ENCODE measurements around the gene ADAMTS17. TPM values are rescaled to one million over a fixed set of nuclear protein-coding genes. Genes with fewer than 3 reads are reported as not detected.

Gene ADAMTS17
- total RNA-seq, 4 donors from 2014 or later: 7.2 to 15.1 (median 8.9) TPM

DNA sequence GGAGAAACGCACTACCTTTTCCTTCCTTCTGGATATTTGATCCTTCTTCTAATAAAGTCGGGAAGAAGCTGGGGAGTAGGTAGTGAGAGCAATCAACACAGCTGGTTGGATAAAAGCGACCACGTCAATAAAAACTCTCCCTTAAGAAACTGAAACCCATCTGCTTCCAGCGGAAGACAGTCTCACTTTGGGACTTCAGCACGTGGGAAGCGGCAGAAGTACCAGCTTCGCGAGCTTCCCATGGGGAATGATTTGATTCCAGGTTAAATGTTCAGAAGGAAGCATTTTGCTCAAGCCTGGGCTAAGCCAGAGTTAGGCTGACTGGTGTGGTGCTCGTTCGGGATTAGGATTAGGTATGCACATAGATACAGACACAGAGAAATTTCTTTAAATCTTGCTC is 346.2 kb downstream of the ADAMTS17 start:
- TF ChIP-seq, protein P1, sequence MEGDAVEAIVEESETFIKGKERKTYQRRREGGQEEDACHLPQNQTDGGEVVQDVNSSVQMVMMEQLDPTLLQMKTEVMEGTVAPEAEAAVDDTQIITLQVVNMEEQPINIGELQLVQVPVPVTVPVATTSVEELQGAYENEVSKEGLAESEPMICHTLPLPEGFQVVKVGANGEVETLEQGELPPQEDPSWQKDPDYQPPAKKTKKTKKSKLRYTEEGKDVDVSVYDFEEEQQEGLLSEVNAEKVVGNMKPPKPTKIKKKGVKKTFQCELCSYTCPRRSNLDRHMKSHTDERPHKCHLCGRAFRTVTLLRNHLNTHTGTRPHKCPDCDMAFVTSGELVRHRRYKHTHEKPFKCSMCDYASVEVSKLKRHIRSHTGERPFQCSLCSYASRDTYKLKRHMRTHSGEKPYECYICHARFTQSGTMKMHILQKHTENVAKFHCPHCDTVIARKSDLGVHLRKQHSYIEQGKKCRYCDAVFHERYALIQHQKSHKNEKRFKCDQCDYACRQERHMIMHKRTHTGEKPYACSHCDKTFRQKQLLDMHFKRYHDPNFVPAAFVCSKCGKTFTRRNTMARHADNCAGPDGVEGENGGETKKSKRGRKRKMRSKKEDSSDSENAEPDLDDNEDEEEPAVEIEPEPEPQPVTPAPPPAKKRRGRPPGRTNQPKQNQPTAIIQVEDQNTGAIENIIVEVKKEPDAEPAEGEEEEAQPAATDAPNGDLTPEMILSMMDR (IDR thresholded peaks at IDR 0.05): no peak
- TF ChIP-seq POLR2A (IDR thresholded peaks at IDR 0.05): no peak
- no peaks in the 10 kb centered on the region for H3K9me3 ChIP-seq
- no peaks in the 10 kb centered on the region for H3K4me1 ChIP-seq
- DNase-seq: no peak
- no peak overlapping the region for H3K27ac ChIP-seq
- no peak overlapping the region for H3K4me3 ChIP-seq
- H3K36me3 ChIP-seq: no peaks in the 10 kb centered on the region
- H3K27me3 ChIP-seq: no peaks in the 10 kb centered on the region

GRCh38 chr15:99994849-99995248 is 346.9 kb downstream of the ADAMTS17 start:
- no peak for TF ChIP-seq POLR2A (IDR thresholded peaks at IDR 0.05)
- TF ChIP-seq, protein P1 (IDR thresholded peaks at IDR 0.05): no peak
- H3K4me1 ChIP-seq: no peaks in the 10 kb centered on the region
- H3K27me3 ChIP-seq: no peaks in the 10 kb centered on the region
- H3K4me3 ChIP-seq: no peak overlapping the region
- H3K27ac ChIP-seq: no peak overlapping the region
- DNase-seq: peak in 1 of 3 donors; percentile 20
- no peaks in the 10 kb centered on the region for H3K9me3 ChIP-seq
- no peaks in the 10 kb centered on the region for H3K36me3 ChIP-seq

DNA sequence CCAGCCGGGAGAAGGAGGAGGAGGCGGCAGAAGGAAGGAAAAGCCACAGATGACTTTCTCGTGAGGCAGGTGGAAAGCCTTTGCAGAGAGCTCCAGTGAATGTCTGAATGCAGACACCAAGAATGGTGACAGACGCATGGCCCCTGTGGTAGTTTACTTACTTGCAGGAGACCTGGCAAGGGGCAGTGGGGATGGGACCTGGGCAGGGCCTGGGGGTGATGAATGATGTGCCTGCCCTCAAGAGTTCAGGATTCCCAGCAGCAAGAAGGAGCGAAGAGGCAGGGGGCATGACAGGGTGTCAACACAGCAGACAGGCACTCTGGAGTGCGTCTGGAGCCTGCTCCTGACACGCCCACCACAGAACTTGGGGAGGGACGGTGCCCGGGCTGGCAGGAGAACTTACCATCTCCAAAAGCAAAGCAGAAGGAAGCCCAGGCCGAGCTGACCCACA is 348.1 kb downstream of the ADAMTS17 start:
- no peaks in the 10 kb centered on the region for H3K27me3 ChIP-seq
- DNase-seq: peak in 1 of 3 donors; percentile 47
- no peak overlapping the region for H3K27ac ChIP-seq
- TF ChIP-seq POLR2A (IDR thresholded peaks at IDR 0.05): no peak
- H3K9me3 ChIP-seq: no peaks in the 10 kb centered on the region
- no peak overlapping the region for H3K4me3 ChIP-seq
- H3K36me3 ChIP-seq: no peaks in the 10 kb centered on the region
- no peaks in the 10 kb centered on the region for H3K4me1 ChIP-seq

DNA sequence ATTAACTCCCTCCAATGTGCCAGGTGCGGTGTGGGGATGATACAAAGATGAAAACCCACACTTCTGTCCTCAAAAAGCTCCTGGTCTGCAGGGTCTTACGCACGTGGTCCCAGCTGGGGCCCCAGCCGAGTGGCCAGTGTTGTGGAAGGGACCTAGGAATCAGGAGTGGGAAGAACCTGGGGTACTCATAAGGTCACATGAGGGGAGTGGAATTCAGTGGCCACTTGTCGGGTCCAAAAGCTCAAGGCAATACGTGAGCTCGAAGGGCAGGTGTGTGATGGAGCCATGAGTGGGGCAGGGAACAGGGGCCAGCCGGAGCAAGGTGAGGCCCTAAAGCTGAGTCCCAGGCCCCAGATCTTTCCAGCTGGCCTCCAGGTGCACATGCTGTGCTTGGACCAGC is 348.5 kb downstream of the ADAMTS17 start:
- Histone ChIP-seq H3K4me1 (no peaks in the 10 kb centered on the region), H3K9me3 (no peaks in the 10 kb centered on the region), H3K27me3 (no peaks in the 10 kb centered on the region), H3K4me3 (no peak overlapping the region), H3K36me3 (no peaks in the 10 kb centered on the region), H3K27ac (no peak overlapping the region)
- TF ChIP-seq, protein P1 (IDR thresholded peaks at IDR 0.05): no peak
- no peak for TF ChIP-seq POLR2A (IDR thresholded peaks at IDR 0.05)
- DNase-seq: peak in 1 of 3 donors; percentile 15

DNA sequence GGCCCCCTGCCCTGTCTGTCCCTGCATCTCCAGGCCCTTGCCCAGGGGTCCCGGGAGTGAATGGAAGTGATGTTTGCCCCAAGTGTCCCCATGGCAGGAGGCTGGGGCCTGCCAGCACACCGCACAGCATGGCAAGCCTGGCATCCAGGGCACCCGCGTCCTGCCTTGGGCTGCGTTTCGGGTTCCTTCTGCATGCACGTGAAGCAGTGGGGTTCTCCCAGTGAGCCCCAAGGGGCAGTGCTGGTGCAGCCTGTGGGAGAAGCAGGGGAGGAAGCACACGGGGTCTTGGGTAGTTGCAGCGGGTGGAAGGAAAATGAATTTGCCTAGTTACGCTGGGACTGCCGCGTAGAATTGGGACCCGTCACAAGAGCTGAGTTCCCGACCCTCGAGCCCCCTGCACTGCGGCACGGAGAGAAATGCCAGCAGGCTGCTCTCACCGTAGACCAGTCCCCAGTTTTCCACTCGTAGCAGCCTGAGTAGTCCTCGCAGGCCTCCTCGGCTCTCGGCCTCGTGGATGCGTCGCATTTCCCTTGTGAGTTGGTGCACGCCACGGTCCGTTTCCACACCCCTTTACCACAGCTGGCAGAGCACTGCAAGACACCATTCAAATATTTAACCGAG is 349.1 kb downstream of the ADAMTS17 start:
- Histone ChIP-seq H3K36me3 (no peaks in the 10 kb centered on the region), H3K27me3 (no peaks in the 10 kb centered on the region), H3K27ac (no peak overlapping the region), H3K9me3 (no peaks in the 10 kb centered on the region), H3K4me3 (no peak overlapping the region), H3K4me1 (no peaks in the 10 kb centered on the region)
- TF ChIP-seq POLR2A (IDR thresholded peaks at IDR 0.05): no peak
- TF ChIP-seq, protein P1 (IDR thresholded peaks at IDR 0.05): no peak
- peak in 2 of 3 donors; percentile 25 to 35 for DNase-seq

GRCh38 chr15:99989095-99989494 is 352.7 kb downstream of the ADAMTS17 start:
- DNase-seq: peak in 2 of 3 donors; percentile 27 to 40
- H3K27me3 ChIP-seq: no peaks in the 10 kb centered on the region
- TF ChIP-seq POLR2A (IDR thresholded peaks at IDR 0.05): no peak
- TF ChIP-seq, protein P1 (IDR thresholded peaks at IDR 0.05): no peak
- H3K9me3 ChIP-seq: no peaks in the 10 kb centered on the region
- H3K27ac ChIP-seq: no peak overlapping the region
- no peaks in the 10 kb centered on the region for H3K36me3 ChIP-seq
- no peaks in the 10 kb centered on the region for H3K4me1 ChIP-seq
- H3K4me3 ChIP-seq: no peak overlapping the region
